ENCODE results near the gene PPP4R2.

- TF ChIP-seq CTCF (conservative IDR thresholded peaks at IDR 0.05; ENCODE audit: low read depth, low read length): no peak
- no peak for TF ChIP-seq EZH2 (IDR thresholded peaks at IDR 0.05; ENCODE audit: low read length, unreplicated experiment)
- TF ChIP-seq EZH2phosphoT487 (IDR thresholded peaks at IDR 0.05; ENCODE audit: borderline replicate concordance, low read length): no peak
Measured at GRCh38 chr3:72982609-72983366, 13.8 kb upstream of the PPP4R2 start.

Measured in PC-3 (cell line).